ENCODE measurements around the gene PPP2R5C. TPM values are rescaled to one million over a fixed set of nuclear protein-coding genes. Genes with fewer than 3 reads are reported as not detected.

Gene PPP2R5C
- total RNA-seq, 1 experiment from 2014 or later: 96.1 TPM

DNA sequence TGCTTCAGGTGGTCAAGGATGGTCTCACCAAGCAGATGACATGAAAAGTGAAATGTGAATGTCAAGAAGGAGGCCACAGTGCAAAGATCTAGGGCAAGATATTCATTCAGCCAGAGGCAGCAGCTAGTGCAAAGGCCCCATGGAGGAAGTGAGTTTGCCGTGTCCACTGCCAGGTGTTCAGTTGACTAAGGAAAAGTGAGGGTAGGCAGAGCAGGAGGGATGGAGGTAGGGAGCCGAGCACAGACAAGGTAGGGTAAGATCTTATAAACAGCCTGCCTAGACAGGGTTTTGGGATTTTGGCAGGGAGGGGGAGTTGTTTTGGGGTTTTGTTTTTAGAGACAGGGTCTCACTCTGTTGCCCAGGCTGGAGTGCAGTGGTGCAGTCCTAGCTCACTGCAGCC is 11.9 kb downstream of the PPP2R5C start:
- POLR2A ChIA-PET (ENCODE audit: unreplicated experiment): no interaction called here
- no peaks in the 10 kb centered on the region for H3K9me3 ChIP-seq (ENCODE audit: low read length)
- BruUV-seq (replicated peaks): no TSS peak
- H2AFZ ChIP-seq (ENCODE audit: low read length): no peak overlapping the region
- no peak overlapping the region for H3K4me3 ChIP-seq (ENCODE audit: low read length)
- no peaks in the 10 kb centered on the region for H3K36me3 ChIP-seq (ENCODE audit: low read depth, low read length)
- DNase-seq: no peak
- H3F3A ChIP-seq (ENCODE audit: low read length, unreplicated experiment): peaks cover 4% of the 10 kb centered on the region
- H3K27me3 ChIP-seq (ENCODE audit: low read length): no peaks in the 10 kb centered on the region
- no peak overlapping the region for H3K9ac ChIP-seq (ENCODE audit: low read length)
- TF ChIP-seq, protein P1, sequence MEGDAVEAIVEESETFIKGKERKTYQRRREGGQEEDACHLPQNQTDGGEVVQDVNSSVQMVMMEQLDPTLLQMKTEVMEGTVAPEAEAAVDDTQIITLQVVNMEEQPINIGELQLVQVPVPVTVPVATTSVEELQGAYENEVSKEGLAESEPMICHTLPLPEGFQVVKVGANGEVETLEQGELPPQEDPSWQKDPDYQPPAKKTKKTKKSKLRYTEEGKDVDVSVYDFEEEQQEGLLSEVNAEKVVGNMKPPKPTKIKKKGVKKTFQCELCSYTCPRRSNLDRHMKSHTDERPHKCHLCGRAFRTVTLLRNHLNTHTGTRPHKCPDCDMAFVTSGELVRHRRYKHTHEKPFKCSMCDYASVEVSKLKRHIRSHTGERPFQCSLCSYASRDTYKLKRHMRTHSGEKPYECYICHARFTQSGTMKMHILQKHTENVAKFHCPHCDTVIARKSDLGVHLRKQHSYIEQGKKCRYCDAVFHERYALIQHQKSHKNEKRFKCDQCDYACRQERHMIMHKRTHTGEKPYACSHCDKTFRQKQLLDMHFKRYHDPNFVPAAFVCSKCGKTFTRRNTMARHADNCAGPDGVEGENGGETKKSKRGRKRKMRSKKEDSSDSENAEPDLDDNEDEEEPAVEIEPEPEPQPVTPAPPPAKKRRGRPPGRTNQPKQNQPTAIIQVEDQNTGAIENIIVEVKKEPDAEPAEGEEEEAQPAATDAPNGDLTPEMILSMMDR (conservative IDR thresholded peaks at IDR 0.05; ENCODE audit: low read depth, low read length): no peak
- TF ChIP-seq EZH2phosphoT487 (IDR thresholded peaks at IDR 0.05; ENCODE audit: borderline replicate concordance, low read length) (no peak), EZH2 (IDR thresholded peaks at IDR 0.05; ENCODE audit: low read length, unreplicated experiment) (no peak)
- no peak for ATAC-seq
- intact Hi-C loops (cut with micrococcal nuclease): loop anchor here (5.0 kb wide), 3 partner anchors 39 to 179 kb away; no protein-coding TSS in a partner anchor
- H4K20me1 ChIP-seq (ENCODE audit: low read length): no peaks in the 10 kb centered on the region
- peaks cover 18% of the 10 kb centered on the region for H3K4me1 ChIP-seq (ENCODE audit: insufficient read depth, low read length)
- H3K79me2 ChIP-seq (ENCODE audit: low read length): no peaks in the 10 kb centered on the region
- CTCF ChIA-PET: interaction anchor here (0.5 to 0.6 kb wide), 2 partner anchors 61 to 794 kb away, joined by 4 to 5 read pairs; no protein-coding TSS in a partner anchor
- peak overlapping the region; percentile 82 for H3K27ac ChIP-seq (ENCODE audit: low read length)
- no peaks in the 10 kb centered on the region for H3K9me2 ChIP-seq (replicated peaks; ENCODE audit: low read length)
- peak overlapping the region; percentile 40 for H3K4me2 ChIP-seq (ENCODE audit: low read length)

- H2AFZ ChIP-seq (ENCODE audit: low read length): no peak overlapping the region
- H3K4me1 ChIP-seq (ENCODE audit: insufficient read depth, low read length): peaks cover 18% of the 10 kb centered on the region
- intact Hi-C loops (cut with micrococcal nuclease): loop anchor here (5.0 kb wide), 3 partner anchors 38 to 178 kb away; no protein-coding TSS in a partner anchor
- H4K20me1 ChIP-seq (ENCODE audit: low read length): no peaks in the 10 kb centered on the region
- no peaks in the 10 kb centered on the region for H3K9me3 ChIP-seq (ENCODE audit: low read length)
- ChIA-PET CTCF (no interaction called here), POLR2A (ENCODE audit: unreplicated experiment) (no interaction called here)
- H3K36me3 ChIP-seq (ENCODE audit: low read depth, low read length): no peaks in the 10 kb centered on the region
- H3K79me2 ChIP-seq (ENCODE audit: low read length): no peaks in the 10 kb centered on the region
- H3K9ac ChIP-seq (ENCODE audit: low read length): no peak overlapping the region
- DNase-seq (no peak), ATAC-seq (no peak)
- H3K4me3 ChIP-seq (ENCODE audit: low read length): no peak overlapping the region
- TF ChIP-seq, protein P1 (conservative IDR thresholded peaks at IDR 0.05; ENCODE audit: low read depth, low read length): no peak
- TF ChIP-seq EZH2phosphoT487 (IDR thresholded peaks at IDR 0.05; ENCODE audit: borderline replicate concordance, low read length) (no peak), EZH2 (IDR thresholded peaks at IDR 0.05; ENCODE audit: low read length, unreplicated experiment) (no peak)
- H3K27me3 ChIP-seq (ENCODE audit: low read length): no peaks in the 10 kb centered on the region
- no TSS peak for BruUV-seq (replicated peaks)
- no peaks in the 10 kb centered on the region for H3K9me2 ChIP-seq (replicated peaks; ENCODE audit: low read length)
- no peak overlapping the region for H3K27ac ChIP-seq (ENCODE audit: low read length)
- peaks cover 4% of the 10 kb centered on the region for H3F3A ChIP-seq (ENCODE audit: low read length, unreplicated experiment)
- no peak overlapping the region for H3K4me2 ChIP-seq (ENCODE audit: low read length)
Measured at GRCh38 chr14:101774006-101774795, 12.7 kb downstream of the PPP2R5C start.

GRCh38 chr14:101774814-101775213 is 13.3 kb downstream of the PPP2R5C start:
- no peaks in the 10 kb centered on the region for H3K27me3 ChIP-seq (ENCODE audit: low read length)
- DNase-seq: no peak
- intact Hi-C loops (cut with micrococcal nuclease): loop anchor here (5.0 kb wide), 3 partner anchors 37 to 177 kb away; no protein-coding TSS in a partner anchor
- H3K9ac ChIP-seq (ENCODE audit: low read length): no peak overlapping the region
- H3K27ac ChIP-seq (ENCODE audit: low read length): no peak overlapping the region
- no peaks in the 10 kb centered on the region for H3K9me3 ChIP-seq (ENCODE audit: low read length)
- no peak overlapping the region for H3K4me3 ChIP-seq (ENCODE audit: low read length)
- no peak for ATAC-seq
- no peaks in the 10 kb centered on the region for H3K9me2 ChIP-seq (replicated peaks; ENCODE audit: low read length)
- no peaks in the 10 kb centered on the region for H4K20me1 ChIP-seq (ENCODE audit: low read length)
- peaks cover 18% of the 10 kb centered on the region for H3K4me1 ChIP-seq (ENCODE audit: insufficient read depth, low read length)
- H3K79me2 ChIP-seq (ENCODE audit: low read length): no peaks in the 10 kb centered on the region
- TF ChIP-seq, protein P1 (conservative IDR thresholded peaks at IDR 0.05; ENCODE audit: low read depth, low read length): no peak
- TF ChIP-seq EZH2 (IDR thresholded peaks at IDR 0.05; ENCODE audit: low read length, unreplicated experiment) (no peak), EZH2phosphoT487 (IDR thresholded peaks at IDR 0.05; ENCODE audit: borderline replicate concordance, low read length) (no peak)
- H3K4me2 ChIP-seq (ENCODE audit: low read length): no peak overlapping the region
- ChIA-PET POLR2A (ENCODE audit: unreplicated experiment) (no interaction called here), CTCF (no interaction called here)
- H2AFZ ChIP-seq (ENCODE audit: low read length): no peak overlapping the region
- no TSS peak for BruUV-seq (replicated peaks)
- no peaks in the 10 kb centered on the region for H3K36me3 ChIP-seq (ENCODE audit: low read depth, low read length)
- peaks cover 4% of the 10 kb centered on the region for H3F3A ChIP-seq (ENCODE audit: low read length, unreplicated experiment)
